Inferior parietal cortex (tissue), 1 donor: ENCODE data around the gene IZUMO2.
"Not testable (repeated sequence)": the region's sequence is repeated elsewhere in the genome, so short reads cannot be mapped to it uniquely, and the experiment has no call there.

Experiments used
- DNase-seq: peaks from one replicate; pipeline ENCODE4 v3.0.0-alpha.2; 2016; ENCODE audit errors: extremely low spot score

Gene IZUMO2

DNA sequence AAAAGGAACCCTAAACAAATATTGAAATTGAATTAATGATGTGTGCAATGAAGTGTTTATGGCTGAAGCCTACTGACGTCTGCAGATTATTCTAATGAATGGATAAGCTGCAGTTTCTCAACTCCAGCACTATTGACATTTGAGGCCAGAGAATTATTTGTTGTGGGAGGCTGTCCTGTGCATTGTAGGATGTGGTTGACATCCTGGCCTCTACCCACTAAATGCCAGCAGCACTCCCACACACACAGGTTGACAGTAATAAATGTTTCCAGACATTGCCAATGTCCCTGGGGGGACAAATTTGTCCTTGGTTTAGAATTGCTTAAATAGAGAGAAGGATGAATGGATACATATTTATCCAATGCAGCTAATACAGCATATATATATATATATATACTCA lies 21.1 kb upstream of the IZUMO2 start:
- no peak for DNase-seq

DNA sequence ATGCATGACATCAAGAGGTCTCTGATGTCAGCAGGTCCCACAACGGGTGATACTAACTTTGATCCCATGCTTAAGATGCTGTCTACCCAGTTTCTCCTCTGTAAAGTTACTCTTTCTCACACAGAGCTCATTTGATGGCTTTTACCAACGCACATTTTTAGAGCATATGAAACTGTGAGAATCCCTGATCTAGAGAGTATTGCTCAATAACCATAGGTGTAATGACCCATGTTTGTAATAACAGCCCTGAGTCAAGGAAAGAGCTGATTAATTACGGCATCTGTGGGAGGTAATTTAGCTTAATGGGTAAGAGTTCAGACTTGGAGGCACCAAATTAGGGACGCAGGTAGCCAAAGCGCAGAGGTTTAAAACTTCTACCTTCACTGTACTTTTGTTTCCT lies 18.0 kb upstream of the IZUMO2 start:
- DNase-seq = no peak

DNA sequence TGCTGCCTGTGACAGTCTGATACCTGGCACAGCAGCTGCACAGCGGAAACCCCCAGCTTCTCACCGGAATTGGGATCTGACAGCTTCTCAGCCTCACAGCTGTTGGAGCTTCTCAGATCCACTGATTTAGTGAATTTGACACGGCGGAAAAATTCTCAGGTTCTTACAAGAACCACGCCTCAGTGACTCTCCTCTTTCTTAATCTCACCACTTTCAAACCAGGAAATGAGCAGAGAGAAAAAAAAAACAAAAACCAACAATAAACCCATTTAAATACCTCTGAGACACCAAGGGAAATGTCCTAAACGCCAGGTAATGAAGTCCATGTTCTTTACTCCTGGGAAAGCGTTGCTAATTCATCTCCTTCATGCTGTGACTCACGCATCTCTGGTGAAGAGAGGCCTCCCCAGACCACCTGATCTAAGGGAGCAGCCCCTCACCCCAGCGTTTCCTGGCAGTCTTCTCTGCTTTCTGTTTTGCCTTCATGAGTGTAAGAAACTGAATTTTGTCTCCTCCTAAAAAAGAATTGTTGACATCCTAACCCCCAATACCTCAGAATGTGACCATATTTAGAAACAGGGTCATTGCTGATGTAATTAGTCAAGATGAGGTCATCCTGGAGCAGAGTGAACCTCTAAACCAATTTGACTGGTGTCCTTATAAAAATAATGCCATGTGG lies 15.9 kb upstream of the IZUMO2 start:
- no peak for DNase-seq

DNA sequence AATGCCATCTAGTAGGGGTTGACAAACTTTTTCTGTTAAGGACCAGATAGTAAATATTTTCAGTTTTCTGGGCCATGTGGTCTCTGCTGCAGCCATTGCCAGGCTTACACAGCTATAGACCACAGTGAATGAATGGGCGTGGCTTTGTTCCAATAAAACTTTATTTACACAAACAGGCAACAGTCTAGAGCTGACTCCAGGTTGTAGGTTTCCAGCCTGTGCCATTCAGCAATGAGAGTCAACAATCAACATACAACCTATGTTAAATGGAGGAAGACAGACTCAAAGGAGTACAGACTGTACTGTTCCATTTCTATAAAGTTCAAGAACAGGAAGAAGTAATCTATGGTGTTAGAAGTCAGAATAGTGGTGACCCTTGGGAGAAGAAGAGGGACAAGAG lies 15.2 kb upstream of the IZUMO2 start:
- DNase-seq = no peak

DNA sequence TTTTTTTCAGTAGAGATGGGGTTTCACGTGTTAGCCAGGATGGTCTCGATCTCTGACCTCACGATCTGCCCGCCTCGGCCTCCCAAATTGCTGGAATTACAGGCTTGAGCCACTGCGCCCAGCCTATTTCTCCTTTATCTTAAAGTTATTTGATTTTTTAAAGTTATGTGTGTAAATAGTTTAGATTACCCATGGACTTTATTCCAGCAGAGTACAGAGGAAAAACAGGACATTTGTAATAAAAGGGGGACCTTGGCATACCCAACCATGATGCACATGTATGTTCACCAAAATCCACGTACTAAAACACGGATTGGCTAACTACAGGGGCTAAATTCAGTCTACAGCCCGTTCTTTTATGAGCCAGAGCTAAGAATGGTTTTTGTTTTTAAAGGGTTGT lies 13.7 kb upstream of the IZUMO2 start:
- no peak for DNase-seq

DNA sequence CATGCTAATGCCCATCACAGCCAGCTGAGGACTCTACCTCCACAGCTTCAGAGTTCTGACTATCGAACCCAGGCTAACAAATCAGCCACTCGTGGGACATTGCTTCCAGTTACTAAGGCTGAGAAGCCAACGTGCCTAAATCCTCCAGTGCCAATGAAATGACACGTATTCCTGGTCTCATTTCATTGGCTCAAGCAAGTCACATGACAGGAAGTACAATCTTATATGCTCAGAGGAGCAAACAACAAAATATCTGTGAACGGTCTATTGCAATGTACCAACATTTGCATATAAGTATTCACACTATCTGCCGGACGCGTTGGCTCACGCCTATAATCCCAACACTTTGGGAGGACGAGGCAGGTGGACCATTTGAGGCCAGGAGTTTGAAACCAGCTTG lies 12.8 kb upstream of the IZUMO2 start:
- no peak for DNase-seq

DNA sequence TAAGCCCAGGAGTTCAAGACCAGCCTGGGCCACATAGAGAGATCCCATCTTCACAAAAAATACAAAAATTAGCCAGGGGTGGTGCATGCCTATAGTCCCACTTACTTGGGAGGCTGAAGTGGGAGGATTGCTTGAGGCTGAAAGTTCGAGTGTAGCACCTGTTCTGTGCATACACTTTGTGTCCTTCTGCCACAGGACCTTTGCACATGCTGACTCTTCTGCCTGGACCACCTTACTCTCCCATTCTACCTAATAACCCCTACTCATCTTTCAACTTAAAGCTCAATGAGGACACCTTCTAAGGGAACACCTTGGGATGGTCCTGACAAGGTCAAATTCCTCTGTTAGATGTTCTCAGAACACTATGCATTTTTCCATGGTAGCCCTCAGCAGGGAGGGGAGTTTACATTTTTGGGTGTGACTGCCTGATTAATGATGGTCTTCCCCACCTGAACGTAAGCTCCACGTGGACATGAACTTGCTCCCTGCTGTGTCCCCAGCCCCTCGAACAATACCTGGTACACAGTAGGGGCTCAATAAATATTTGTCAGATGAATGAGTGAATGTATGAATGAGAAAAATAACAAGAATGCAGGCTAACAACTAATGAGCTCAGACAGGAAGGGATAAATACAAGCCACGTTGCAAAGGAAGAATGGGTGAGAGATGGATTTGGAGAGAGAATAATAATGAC lies 11.2 kb upstream of the IZUMO2 start:
- no peak for DNase-seq

DNA sequence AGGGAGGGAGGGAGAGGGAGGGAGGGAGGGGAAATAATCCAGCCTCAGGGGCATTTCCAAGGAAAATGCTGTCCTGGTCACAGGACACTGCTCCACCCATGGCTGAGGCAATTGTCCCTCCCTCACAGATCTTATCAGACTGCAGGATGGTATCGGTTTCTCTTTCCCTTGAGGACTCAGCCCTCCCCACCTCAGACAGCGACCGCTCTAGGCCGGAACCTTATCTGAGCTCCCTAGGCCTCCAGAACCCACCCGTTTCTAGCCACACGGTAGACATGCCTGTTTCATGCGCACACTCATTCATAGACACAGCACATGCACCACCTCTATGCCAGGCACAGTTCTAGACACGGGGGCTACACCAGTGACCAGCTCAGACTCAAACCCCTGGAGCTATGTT lies 10.0 kb upstream of the IZUMO2 start:
- DNase-seq = no peak

DNA sequence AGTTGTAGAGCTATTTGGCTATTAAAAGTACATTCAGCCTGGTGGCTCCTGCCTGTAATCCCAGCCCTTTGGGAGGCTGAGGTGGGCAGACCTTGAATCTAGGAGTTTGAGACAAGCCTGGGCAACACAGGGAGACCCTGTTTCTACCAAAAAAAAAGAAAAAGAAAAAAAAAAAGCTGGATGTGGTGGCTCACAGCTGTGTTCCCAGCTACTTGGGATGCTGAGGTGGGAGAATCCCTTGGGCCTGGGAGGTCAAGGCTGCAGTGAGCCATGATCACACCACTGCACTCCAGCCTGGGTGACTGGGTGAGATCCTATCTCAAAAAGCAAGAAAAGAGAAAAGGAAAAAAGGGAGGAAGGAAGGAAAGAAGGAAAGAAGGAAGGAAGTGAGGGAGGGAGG lies 9.6 kb upstream of the IZUMO2 start:
- DNase-seq = no peak

DNA sequence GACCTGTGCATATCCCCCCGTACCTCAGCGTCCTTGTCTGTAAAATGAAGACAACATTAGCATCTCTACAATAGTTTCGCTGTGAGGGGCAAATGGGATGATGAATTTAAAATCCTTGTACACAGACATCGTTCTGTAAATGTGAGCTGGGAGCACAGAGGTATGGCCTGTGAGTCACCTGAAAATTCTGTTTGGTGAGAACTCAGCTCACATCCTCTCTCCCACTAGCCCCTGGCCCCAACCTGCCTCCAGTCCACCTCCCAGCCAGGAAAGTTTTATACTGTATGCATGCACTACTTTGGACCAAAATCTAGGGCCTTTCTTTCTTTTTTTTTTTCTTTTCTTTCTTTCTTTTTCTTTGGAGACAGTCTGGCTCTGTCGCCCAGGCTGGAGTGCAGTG lies 8.7 kb upstream of the IZUMO2 start:
- no peak for DNase-seq

DNA sequence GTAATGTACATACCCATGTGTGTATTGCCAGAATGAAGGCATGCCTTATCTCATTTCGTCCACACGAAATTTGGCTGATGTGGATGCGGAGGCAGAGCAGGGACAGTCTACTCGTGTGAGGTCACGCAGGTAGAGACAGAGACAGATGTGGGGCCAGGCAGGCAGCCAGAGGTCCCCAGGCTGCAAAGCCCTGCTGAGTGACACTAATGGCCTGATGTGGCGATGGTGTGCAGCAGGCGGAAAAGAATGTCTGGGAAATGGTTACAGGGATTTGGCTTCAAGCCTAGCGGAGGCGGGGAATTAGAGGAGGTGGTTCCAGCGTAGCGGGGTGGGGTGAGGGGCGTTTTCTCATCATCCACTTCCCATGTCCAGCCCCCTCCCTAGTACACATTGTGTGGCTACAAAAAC lies 4.2 kb upstream of the IZUMO2 start:
- DNase-seq = no peak

DNA sequence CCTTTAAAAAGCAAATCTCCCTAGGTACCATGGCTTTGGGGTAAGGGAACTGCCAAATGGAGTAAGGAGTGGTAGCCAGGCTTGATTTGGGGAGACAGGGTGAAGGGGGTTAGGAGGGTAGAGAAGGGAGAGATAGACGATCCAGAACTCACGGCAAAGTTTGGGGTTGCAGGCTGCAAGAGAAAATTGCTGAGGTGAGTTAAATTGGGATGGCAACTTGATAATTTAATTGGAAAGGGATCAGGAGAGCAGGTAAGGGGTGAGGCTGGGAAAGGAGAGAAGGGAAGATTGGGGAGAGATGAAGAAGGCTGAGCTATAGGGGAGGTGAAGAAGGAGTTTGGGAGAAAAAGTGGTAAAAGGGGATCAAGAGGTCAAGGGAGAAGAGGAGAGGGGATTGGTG lies 4.0 kb downstream of the IZUMO2 start:
- no peak for DNase-seq

DNA sequence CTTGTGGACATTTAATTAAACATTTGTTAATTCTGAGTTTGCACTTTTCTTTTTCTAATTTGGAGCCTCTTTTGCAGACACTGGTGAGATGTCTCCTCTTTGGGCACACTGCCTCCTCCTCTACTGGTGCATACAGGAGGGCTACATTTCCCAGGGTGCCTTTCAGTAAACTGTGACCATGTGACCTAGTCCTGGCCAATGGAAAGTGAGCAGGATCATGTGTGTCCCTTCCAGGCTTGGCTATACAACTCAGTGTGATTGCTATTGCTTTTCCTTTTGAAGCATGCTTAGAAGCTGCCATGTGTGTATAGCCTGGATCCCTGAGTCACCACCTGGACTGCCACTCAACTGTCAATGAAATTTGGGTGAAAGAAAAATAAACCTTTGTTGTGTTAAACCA lies 4.5 kb downstream of the IZUMO2 start:
- DNase-seq = no peak

DNA sequence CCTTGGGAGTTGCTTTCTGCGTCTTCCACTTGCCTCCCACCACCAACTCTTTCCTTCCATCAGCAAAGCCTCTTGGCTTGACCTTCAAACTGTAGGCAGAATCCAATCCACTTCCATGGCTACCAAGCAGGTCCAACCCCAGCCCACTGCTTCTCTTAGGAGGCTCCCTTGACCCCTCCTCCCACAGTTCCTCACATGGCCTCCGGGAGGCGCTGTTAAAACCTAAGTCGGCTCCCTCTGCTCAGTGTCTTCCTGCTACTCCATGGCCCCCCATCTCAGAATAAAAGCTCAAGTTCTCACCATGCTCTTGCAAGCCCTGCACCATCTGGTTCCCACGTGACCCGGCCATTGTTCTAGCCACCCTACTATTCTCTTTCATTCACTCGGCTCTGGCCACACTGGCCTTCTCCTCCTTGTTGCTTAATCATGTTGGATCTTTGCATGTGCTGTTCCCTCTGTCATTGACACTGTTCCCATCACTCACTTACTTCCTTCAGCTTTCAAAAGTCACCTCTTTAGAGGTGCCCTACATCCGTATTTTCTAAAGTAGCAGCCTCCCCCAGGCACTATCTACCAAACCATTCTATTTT lies 7.5 kb downstream of the IZUMO2 start:
- DNase-seq = no peak

DNA sequence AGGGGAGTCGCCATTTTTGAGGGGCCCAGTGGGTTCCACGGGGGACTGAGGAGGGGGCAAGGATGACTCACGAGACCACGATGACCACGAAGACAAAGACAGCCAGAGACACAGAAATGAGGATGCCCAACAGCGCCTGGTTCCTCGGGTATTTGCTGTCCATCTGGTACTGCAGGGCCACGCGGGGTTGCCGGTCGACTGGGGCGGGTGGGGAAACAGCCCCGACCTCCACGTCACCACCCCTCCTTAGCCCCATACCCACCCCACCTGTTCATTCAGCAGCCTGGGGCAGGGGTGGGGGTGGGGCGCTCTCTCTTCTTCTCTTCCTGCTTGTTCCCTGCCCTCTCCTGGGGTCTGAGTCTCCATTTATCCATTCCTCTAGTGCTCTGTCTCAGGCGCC lies 8.6 kb downstream of the IZUMO2 start:
- DNase-seq = no peak

DNA sequence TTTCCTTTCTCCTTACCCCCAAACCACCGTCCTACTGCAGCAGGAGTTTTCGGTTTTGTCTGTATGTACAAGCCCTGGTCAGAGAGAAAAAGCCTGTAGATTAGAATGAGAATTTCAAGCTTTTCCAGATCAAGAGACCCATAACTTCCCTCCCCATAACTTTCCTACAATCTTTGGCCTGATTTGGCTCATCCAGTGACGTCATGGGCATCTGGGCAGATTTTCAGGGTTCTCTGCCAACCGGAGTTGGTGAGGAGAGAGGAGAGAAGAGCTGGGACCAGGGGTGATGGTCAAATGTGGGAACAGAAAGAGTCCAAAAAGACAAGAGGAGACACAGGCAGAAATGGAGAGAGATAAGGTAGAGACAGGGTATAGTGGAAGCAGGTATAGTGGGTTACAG lies 10.5 kb downstream of the IZUMO2 start:
- DNase-seq = no peak

DNA sequence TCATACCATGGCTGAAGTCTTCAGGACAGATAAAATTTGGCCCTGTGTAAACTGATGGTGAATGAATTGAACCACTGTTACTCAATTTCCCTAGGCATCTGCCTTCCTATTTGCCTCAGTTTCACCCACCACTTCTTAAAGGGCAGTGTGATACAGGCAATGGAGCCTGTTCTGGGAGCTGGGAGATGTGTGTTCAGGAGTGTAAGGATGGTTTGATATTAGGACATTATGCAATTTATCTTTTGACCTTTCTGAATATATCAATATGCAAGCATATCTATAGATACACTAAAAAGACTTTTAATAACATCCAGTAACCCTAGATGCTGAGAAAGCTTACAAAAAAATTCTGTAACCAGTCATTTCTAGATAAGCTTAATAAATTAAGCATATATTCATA lies 14.6 kb downstream of the IZUMO2 start:
- no peak for DNase-seq

DNA sequence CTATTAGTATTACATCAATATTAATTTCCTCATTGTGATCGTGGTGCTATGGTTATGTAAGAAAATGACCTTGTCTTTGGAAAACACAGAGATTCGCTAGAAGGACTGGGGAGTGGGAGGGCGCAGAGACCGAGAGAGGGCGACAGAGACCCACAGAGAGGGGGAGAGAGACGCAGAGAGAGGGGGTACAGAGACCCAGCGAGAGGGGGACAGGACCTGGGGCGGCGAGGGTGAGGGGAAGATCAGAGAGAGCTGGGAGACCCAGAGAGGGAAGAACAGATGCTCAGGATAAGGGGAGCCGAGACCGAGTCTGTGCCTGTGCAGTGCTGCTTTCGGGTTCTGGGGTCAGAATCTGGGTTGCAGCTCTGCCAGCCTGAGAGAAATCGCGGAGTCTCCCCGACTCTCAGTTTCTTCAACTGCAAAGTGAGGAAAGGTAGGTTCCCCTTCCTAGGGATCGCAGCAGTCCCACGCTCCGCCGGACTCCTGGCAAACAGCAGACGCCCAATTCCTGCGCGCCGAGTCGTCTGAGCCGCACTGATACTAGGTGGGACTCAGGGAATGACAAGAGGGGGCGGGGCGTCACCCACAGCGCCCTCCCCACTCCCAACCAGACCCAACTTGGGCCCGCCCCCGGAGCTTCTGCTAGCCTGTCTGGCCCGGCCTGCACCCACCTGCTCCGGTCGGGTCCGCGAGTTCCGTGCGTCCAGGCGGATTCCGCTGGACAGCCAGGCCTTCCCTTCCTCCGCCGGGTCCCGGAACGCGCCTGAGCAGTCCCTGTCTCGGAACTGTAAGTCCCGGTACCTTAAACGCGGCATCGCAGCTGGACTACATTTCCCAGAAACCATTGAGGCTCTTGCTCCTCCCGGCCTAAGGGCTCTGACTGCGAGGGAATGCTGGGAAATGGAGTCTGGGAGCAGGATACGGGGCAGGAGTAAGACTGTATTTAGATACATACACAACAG lies 15.3 kb downstream of the IZUMO2 start:
- DNase-seq = peak; percentile 95

DNA sequence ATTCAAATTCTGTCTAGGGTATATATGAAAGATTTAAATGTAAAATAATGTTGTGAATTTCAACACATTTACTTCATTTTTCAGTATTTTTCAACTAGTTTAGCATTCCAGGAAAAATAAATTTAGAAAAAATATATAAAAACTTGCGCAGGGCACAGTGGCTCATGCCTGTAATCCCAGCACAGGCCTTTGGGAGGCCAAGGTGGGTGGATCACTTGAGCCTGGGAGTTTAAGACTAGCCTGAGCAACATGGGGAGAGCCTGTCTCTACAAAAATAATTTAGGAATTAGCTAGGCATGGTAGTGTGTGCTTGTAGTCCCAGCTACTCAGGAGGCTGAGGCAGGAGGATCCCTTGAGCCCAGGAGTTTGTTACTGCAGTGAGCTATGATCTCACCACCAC lies 21.2 kb downstream of the IZUMO2 start:
- DNase-seq = not testable (repeated sequence)

DNA sequence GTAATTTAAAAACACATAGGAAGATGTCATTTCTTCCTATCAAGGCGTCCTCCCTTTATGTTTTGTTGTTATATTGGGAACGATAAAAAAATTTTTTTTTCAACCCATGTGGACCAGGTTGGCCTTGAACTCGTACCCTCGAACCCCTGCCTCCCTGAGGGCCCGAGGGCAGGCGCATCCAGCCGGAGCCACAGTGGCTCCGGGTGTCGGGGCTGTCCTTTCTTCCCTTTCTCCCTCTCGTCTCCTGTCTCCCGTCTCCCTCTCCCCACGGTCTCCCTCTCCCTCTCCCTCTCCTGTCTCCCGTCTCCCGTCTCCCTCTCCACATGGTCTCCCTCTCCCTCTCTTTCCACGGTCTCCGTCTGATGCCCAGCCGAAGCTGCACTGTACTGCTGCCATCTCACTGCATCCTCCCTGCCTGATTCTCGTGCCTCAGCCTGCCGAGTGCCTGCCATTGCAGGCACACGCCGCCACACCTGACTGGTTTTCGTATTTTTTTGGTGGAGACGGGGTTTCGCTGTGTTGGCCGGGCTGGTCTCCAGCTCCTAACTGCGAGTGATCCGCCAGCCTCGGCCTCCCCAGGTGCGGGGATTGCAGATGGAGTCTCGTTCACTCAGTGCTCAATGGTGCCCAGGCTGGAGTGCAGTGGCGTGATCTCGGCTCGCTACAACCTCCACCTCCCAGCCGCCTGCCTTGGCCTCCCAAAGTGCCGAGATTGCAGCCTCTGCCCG lies 22.8 kb downstream of the IZUMO2 start:
- DNase-seq = not testable (repeated sequence)

DNA sequence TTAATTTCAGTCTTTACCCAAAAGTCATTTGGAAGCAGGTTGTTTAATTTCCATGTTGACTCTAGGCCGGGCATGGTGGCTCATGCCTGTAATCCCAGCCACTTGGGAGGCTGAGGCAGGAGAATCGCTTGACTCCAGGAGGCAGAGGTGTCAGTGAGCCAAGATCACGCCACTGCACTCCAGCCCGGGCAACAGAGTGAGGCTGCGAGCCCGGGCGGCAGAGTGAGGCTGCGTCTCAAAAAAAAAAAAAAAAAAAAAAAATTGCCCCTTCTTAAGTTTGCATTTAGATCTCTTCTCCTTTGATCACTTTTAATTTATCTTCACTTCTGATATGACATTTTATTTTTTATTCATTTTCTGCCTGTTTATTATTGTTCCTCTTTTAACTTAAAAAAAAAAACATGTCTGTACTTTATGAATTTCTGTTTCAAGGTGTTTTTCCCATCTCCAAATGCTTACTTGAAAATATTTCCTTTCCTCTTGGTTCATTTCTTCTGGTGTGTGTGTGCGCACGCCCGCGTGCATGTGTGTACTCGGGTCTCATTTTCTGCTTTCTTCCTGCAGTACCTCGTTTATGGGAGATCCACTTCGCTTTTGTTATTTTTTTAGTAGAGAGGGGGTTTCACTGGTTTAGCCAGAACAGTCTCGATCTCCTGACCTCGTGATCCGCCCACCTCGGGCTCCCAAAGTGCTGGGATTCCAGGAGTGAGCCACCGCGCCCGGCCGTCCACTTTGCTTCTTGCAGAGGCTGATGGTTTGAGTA lies 26.3 kb downstream of the IZUMO2 start:
- DNase-seq = not testable (repeated sequence)
